WTC11 (cell line): ENCODE data around the gene ESRRA. TPM values are rescaled to one million over a fixed set of nuclear protein-coding genes. Genes with fewer than 3 reads are reported as not detected.

Experiments used
- ATAC-seq: fragments of 200-7000 bp; cut with Tn5 transposase; 2 replicates; pipeline ENCODE4 v1.10.0; 2021; ENCODE audit warnings: mild to moderate bottlenecking, moderate library complexity
- CTCF ChIA-PET: fragments of 300-600 bp; sonication (Branson Sonifier 250); formaldehyde crosslinking; loops from one replicate; lab custom pipeline; 2021; ENCODE audit warnings: antibody characterized with exemption; lab: Charles Lee
- POLR2A ChIA-PET: fragments of 350-600 bp; sonication (Branson Sonifier 250); formaldehyde crosslinking; loops from one replicate; lab custom pipeline; 2021; ENCODE audit warnings: antibody characterized with exemption; lab: Charles Lee
- DNase-seq: peaks from one replicate; pipeline ENCODE4 v3.0.0; 2021; ENCODE audit warnings: low spot score
- H3K27ac Mint-ChIP-seq: 2 replicates; pipeline ENCODE4 v1.8.0; 2021; ENCODE audit warnings: mixed read lengths
- H3K27me3 Mint-ChIP-seq: 2 replicates; pipeline ENCODE4 v1.8.0; 2021; ENCODE audit warnings: low read depth, mild to moderate bottlenecking, moderate library complexity, mixed read lengths
- H3K36me3 Mint-ChIP-seq: 2 replicates; pipeline ENCODE4 v1.8.0; 2021; ENCODE audit warnings: mixed read lengths
- H3K4me1 Mint-ChIP-seq: 2 replicates; pipeline ENCODE4 v1.8.0; 2022; ENCODE audit warnings: mixed read lengths
- H3K4me3 Mint-ChIP-seq: 2 replicates; pipeline ENCODE4 v1.8.0; 2021; ENCODE audit warnings: mild to moderate bottlenecking, moderate library complexity, mixed read lengths
- H3K9me3 Mint-ChIP-seq: 2 replicates; pipeline ENCODE4 v1.8.0; 2021; ENCODE audit warnings: mixed read lengths
- CBFB ChIP-seq: sonication (generic); formaldehyde crosslinking; IDR thresholded peaks from 2 replicates; pipeline ENCODE4 v1.8.1; 2022; ENCODE audit warnings: mild to moderate bottlenecking, low read depth, missing genetic modification reagents
- ELF4 ChIP-seq: sonication (generic); formaldehyde crosslinking; IDR thresholded peaks from 2 replicates; pipeline ENCODE4 v1.8.1; 2022; ENCODE audit warnings: low read depth, mild to moderate bottlenecking, moderate library complexity, missing genetic modification reagents
- FOXP1 ChIP-seq: sonication (generic); formaldehyde crosslinking; IDR thresholded peaks from 2 replicates; pipeline ENCODE4 v1.8.0; 2022; ENCODE audit warnings: missing genetic modification reagents, mild to moderate bottlenecking, moderate library complexity, borderline replicate concordance
- GRHL2 ChIP-seq: fragments of 250-450 bp; sonication (Bioruptor Pico); IDR thresholded peaks from 2 replicates; pipeline ENCODE4 v1.8.0; 2022; ENCODE audit warnings: mild to moderate bottlenecking, moderate library complexity; ENCODE audit not compliant: insufficient replicate concordance, severe bottlenecking
- NFYB ChIP-seq: sonication (generic); formaldehyde crosslinking; conservative IDR thresholded peaks from 2 replicates; pipeline ENCODE4 v1.8.0; 2022; ENCODE audit warnings: low read depth, missing genetic modification reagents
- RELA ChIP-seq: sonication (generic); formaldehyde crosslinking; IDR thresholded peaks from 2 replicates; pipeline ENCODE4 v1.8.1; 2022; ENCODE audit warnings: missing genetic modification reagents, mild to moderate bottlenecking, borderline replicate concordance
- SMAD3 ChIP-seq: sonication (generic); formaldehyde crosslinking; IDR thresholded peaks from 2 replicates; pipeline ENCODE4 v1.8.0; 2022; ENCODE audit warnings: missing genetic modification reagents, mild to moderate bottlenecking, borderline replicate concordance
- SOX15 ChIP-seq: fragments of 250-450 bp; sonication (Bioruptor Pico); IDR thresholded peaks from 2 replicates; pipeline ENCODE4 v1.9.0; 2021; ENCODE audit warnings: mild to moderate bottlenecking
- ZNF416 ChIP-seq: fragments of 250-450 bp; sonication (Bioruptor Pico); IDR thresholded peaks from 2 replicates; pipeline ENCODE4 v1.9.0; 2021; ENCODE audit warnings: mild to moderate bottlenecking, inconsistent platforms
- ZNF423 ChIP-seq: fragments of 250-450 bp; sonication (Bioruptor Pico); IDR thresholded peaks from 2 replicates; pipeline ENCODE4 v2.1.2; 2022; ENCODE audit warnings: mild to moderate bottlenecking, moderate library complexity
- total RNA-seq: library from RNA; stranded (reverse); gene quantifications from 3 replicates; pipeline ENCODE4 v1.2.3, GENCODE V29; 2021
- TF ChIP-seq, protein P1 (sequence below): fragments of 250-450 bp; sonication (Bioruptor Pico); IDR thresholded peaks from 2 replicates; pipeline ENCODE4 v1.9.0; 2021; ENCODE audit warnings: moderate library complexity, mild to moderate bottlenecking, inconsistent platforms, borderline replicate concordance
- TF ChIP-seq, protein P2 (sequence below): sonication (generic); formaldehyde crosslinking; IDR thresholded peaks from 2 replicates; pipeline ENCODE4 v1.8.1; 2022; ENCODE audit warnings: low read depth, mild to moderate bottlenecking, moderate library complexity, missing genetic modification reagents, borderline replicate concordance
- TF ChIP-seq, protein P3 (sequence below): sonication (generic); formaldehyde crosslinking; IDR thresholded peaks from 2 replicates; pipeline ENCODE4 v1.8.0; 2022; ENCODE audit warnings: mild to moderate bottlenecking, missing genetic modification reagents
- TF ChIP-seq, protein P4 (sequence below): fragments of 200-600 bp; IDR thresholded peaks from 2 replicates; pipeline ENCODE4 v1.8.0; 2022; ENCODE audit warnings: antibody characterized with exemption
- TF ChIP-seq, protein P5 (sequence below): sonication (generic); formaldehyde crosslinking; IDR thresholded peaks from 2 replicates; pipeline ENCODE4 v1.8.1; 2023; ENCODE audit warnings: mild to moderate bottlenecking, missing genetic modification reagents

Gene ESRRA
- total RNA-seq, 1 experiment from 2014 or later: 81.9 TPM

DNA sequence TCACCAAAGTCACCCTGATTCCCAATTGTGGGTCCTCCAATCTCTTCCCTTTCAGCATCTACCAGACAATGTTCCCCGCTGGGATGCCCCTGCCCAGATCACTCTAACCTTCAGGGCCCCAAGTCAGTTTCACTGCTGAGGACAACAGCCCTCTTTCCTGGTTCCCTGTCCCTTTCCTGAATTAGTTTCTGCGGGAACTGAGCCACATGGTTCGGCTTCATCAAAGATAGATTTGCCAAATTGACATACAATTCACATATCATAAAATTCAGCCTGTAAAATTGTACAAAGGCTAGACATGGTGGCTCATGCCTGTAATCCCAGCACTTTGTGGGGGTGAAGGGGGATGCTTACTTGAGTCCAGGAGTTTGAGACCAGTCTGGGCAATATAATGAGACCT lies 22.7 kb downstream of the ESRRA start (continued):
- TF ChIP-seq, protein P1, sequence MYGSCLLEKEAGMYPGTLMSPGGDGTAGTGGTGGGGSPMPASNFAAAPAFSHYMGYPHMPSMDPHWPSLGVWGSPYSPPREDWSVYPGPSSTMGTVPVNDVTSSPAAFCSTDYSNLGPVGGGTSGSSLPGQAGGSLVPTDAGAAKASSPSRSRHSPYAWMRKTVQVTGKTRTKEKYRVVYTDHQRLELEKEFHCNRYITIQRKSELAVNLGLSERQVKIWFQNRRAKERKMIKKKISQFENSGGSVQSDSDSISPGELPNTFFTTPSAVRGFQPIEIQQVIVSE: no peak
- TF ChIP-seq, protein P2, sequence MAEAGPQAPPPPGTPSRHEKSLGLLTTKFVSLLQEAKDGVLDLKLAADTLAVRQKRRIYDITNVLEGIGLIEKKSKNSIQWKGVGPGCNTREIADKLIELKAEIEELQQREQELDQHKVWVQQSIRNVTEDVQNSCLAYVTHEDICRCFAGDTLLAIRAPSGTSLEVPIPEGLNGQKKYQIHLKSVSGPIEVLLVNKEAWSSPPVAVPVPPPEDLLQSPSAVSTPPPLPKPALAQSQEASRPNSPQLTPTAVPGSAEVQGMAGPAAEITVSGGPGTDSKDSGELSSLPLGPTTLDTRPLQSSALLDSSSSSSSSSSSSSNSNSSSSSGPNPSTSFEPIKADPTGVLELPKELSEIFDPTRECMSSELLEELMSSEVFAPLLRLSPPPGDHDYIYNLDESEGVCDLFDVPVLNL (CRISPR knock-in tag): no peak
- TF ChIP-seq NFYB (CRISPR knock-in tag): no peak

DNA sequence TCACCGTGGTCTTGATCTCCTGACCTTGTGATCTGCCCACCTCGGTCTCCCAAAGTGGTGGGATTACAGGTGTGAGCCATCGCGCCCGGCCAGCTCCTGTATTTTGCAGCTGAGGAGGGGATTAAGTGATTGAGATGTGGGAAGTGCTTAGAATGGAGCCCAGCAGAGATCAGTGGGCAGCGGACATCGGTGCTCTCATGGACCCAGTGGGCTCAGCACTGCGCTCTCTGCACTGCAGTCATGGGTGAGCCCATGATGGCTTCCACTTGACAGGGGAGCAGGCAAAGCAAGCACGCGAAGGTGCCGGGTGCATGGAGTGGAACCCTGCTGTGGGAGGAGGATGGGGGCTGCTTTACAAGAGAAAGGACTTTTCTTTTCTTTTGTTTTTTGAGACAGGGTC lies 25.6 kb downstream of the ESRRA start:
- POLR2A ChIA-PET: interaction anchor here (1.0 kb wide), 1 partner anchor 14 kb away, joined by 6 read pairs; the partner anchor contains the start of genes PRDX5 and TRMT112
- peak; percentile 11 for DNase-seq
- Mint-ChIP-seq H3K36me3 (no peaks in the 10 kb centered on the region), H3K27me3 (peaks cover 14% of the 10 kb centered on the region; the same call in 1 of the 2 replicates), H3K27ac (no peak overlapping the region), H3K4me1 (peaks cover 10% of the 10 kb centered on the region)
- ATAC-seq: no peak
- TF ChIP-seq ZNF423 (peak; percentile 33; the same call in 1 of the 2 replicates), SMAD3 (no peak)
- TF ChIP-seq, all 79 proteins: peak for 1
- CTCF ChIA-PET: interaction anchor here (0.5 to 4.8 kb wide), 22 partner anchors 11 to 557 kb away, joined by 3 to 118 read pairs (median 6); partner anchors contain the start of genes BAD, CCDC88B, ESRRA and PRDX5
- Mint-ChIP-seq H3K9me3 (0 out of 2 replicates have a peak, but pooled peaks cover 3% of the 10 kb centered on the region), H3K4me3 (no peak overlapping the region)

DNA sequence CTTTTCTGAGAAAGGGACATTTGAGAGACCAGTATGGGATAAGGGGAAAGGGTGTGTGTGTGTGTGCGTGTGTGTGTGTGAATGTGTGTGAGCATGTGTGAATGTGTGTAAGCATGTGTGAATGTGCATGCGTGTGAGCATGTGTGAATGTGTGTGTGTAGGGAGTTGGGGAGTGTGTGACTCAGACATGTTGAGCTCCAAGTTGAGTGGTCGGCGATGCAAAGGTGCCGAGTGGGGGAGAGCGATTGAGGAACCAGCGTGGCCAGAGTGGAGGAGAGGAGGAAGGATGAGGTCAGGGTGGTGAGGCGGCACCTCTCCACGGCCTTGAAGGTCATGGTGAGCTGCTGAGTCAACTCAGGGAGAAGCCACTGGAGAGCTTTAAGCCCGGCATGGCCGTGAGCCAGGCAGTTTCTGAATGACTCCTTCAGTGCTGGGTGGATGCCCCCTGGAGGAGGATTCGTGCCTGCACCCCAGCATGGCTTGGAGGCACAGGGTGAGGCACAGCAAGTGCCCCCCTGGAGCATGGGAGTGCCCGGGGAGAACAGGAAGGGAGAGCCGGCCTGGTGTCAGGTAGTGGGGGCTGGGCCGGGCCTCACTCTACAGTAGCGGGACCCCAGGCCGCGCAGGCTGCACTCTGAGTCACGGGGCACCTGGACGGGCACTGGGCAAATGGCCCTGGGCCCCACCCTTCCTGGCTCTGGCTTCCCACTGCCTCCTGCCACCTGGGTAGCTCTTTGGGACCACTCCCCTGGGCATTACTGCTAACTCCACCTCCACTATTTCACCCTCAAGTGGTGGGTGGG lies 26.4 kb downstream of the ESRRA start:
- H3K27me3 Mint-ChIP-seq: peaks cover 11% of the 10 kb centered on the region; the same call in 1 of the 2 replicates
- peak overlapping the region; percentile 11 for H3K27ac Mint-ChIP-seq
- peak; percentile 79 for ATAC-seq
- TF ChIP-seq ELF4 (CRISPR knock-in tag): no peak
- TF ChIP-seq CBFB (CRISPR knock-in tag): no peak
- no peak for TF ChIP-seq SOX15
- 0 out of 2 replicates have a peak, but pooled peaks have one; percentile 41 for TF ChIP-seq FOXP1
- peak; percentile 61 for TF ChIP-seq ZNF423
- TF ChIP-seq, protein P3, sequence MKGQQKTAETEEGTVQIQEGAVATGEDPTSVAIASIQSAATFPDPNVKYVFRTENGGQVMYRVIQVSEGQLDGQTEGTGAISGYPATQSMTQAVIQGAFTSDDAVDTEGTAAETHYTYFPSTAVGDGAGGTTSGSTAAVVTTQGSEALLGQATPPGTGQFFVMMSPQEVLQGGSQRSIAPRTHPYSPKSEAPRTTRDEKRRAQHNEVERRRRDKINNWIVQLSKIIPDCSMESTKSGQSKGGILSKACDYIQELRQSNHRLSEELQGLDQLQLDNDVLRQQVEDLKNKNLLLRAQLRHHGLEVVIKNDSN (CRISPR knock-in tag): no peak
- TF ChIP-seq RELA (CRISPR knock-in tag): peak; percentile 73; the same call in 1 of the 2 replicates
- ChIA-PET POLR2A (interaction anchor here (1.0 kb wide), 1 partner anchor 15 kb away, joined by 6 read pairs; the partner anchor contains the start of genes PRDX5 and TRMT112), CTCF (interaction anchor here (0.7 to 4.8 kb wide), 30 partner anchors 8 to 556 kb away, joined by 3 to 118 read pairs (median 6); partner anchors contain the start of genes BAD, CCDC88B, ESRRA and PLCB3)
- 0 out of 2 replicates have a peak, but pooled peaks cover 3% of the 10 kb centered on the region for H3K9me3 Mint-ChIP-seq
- peak; percentile 65 for DNase-seq
- no peak overlapping the region for H3K4me3 Mint-ChIP-seq
- H3K36me3 Mint-ChIP-seq: no peaks in the 10 kb centered on the region
- H3K4me1 Mint-ChIP-seq: peaks cover 10% of the 10 kb centered on the region

DNA sequence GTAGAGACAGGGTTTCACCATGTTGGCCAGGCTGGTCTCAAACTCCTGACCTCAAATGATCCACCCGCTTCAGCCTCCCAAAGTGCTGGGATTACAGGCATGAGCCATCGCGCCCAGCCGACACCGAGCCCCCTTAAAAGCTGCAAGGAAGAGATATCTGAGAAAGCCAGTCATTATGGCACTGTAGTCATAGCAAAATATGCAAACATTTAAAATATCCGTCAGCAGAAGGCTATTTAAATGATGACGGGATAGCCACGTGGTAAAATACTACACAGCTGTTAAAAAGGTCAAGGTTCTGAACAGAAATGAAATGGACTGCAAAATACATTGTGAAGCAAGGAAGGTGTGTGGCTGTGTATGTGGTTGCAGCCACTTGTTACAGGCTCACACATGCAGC lies 28.2 kb downstream of the ESRRA start:
- no peaks in the 10 kb centered on the region for H3K9me3 Mint-ChIP-seq
- peaks cover 10% of the 10 kb centered on the region for H3K4me1 Mint-ChIP-seq
- ATAC-seq (no peak), DNase-seq (no peak)
- CTCF ChIA-PET: interaction anchor here (4.1 to 4.8 kb wide), 3 partner anchors 8 to 29 kb away, joined by 23 to 118 read pairs (median 70); partner anchors contain the start of genes CCDC88B and ESRRA
- H3K27me3 Mint-ChIP-seq: peaks cover 11% of the 10 kb centered on the region
- no peak overlapping the region for H3K27ac Mint-ChIP-seq
- no peak overlapping the region for H3K4me3 Mint-ChIP-seq
- H3K36me3 Mint-ChIP-seq: no peaks in the 10 kb centered on the region
- POLR2A ChIA-PET: no interaction called here
- TF ChIP-seq, protein P4, sequence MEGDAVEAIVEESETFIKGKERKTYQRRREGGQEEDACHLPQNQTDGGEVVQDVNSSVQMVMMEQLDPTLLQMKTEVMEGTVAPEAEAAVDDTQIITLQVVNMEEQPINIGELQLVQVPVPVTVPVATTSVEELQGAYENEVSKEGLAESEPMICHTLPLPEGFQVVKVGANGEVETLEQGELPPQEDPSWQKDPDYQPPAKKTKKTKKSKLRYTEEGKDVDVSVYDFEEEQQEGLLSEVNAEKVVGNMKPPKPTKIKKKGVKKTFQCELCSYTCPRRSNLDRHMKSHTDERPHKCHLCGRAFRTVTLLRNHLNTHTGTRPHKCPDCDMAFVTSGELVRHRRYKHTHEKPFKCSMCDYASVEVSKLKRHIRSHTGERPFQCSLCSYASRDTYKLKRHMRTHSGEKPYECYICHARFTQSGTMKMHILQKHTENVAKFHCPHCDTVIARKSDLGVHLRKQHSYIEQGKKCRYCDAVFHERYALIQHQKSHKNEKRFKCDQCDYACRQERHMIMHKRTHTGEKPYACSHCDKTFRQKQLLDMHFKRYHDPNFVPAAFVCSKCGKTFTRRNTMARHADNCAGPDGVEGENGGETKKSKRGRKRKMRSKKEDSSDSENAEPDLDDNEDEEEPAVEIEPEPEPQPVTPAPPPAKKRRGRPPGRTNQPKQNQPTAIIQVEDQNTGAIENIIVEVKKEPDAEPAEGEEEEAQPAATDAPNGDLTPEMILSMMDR: no peak
- TF ChIP-seq, protein P5, sequence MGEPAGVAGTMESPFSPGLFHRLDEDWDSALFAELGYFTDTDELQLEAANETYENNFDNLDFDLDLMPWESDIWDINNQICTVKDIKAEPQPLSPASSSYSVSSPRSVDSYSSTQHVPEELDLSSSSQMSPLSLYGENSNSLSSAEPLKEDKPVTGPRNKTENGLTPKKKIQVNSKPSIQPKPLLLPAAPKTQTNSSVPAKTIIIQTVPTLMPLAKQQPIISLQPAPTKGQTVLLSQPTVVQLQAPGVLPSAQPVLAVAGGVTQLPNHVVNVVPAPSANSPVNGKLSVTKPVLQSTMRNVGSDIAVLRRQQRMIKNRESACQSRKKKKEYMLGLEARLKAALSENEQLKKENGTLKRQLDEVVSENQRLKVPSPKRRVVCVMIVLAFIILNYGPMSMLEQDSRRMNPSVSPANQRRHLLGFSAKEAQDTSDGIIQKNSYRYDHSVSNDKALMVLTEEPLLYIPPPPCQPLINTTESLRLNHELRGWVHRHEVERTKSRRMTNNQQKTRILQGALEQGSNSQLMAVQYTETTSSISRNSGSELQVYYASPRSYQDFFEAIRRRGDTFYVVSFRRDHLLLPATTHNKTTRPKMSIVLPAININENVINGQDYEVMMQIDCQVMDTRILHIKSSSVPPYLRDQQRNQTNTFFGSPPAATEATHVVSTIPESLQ (CRISPR knock-in tag): no peak
- TF ChIP-seq ZNF416 (CRISPR knock-in tag) (no peak), GRHL2 (CRISPR knock-in tag) (no peak)
